Inflammatory macrophage treated with lipopolysaccharide for 1 hour (primary cell): ENCODE measurements around the gene NPL.

Source experiments
- DNase-seq, 2 donors: peaks; one replicate each; pipeline ENCODE4 v3.0.0-alpha.2; 2020 to 2022

NPL gene

GRCh38 chr1:182875889-182876288 lies 86.3 kb downstream of the NPL start:
- DNase-seq: no peak

- DNase-seq: no peak
Observed at GRCh38 chr1:182877331-182877730, 87.8 kb downstream of the NPL start.

GRCh38 chr1:182877842-182878241 lies 88.3 kb downstream of the NPL start:
- no peak for DNase-seq
